A549 (cell line): ENCODE results near the gene NUDT16L1. TPM values are rescaled to one million over a fixed set of nuclear protein-coding genes. Genes with fewer than 3 reads are reported as not detected.
A peak's percentile ranks its signal among the peaks of the same experiment; 100 is the strongest.

ENCODE experiments used
- ATAC-seq, 2 experiments: fragments of 200-7000 bp in 1 of 2; fragments of >200 bp in 1 of 2; cut with Nextera tagmentation in 1 of 2; cut with Tn5 transposase in 1 of 2; 3 replicates each; pipeline versions ENCODE4 v1.8.0 to v1.9.1; 2018 to 2020; ENCODE audit warnings: mild to moderate bottlenecking in 1 of 2, moderate library complexity in 1 of 2
- CTCF ChIA-PET: fragments of 300-600 bp; sonication (Branson Sonifier 250); formaldehyde crosslinking; extraction: SDS; loops from one replicate; lab custom pipeline; 2021; ENCODE audit warnings: antibody characterized with exemption, inconsistent platforms; lab: Yijun Ruan, JAX
- POLR2A ChIA-PET: fragments of 350-600 bp; formaldehyde crosslinking; extraction: SDS; loops from one replicate; lab custom pipeline; 2021; ENCODE audit warnings: antibody characterized with exemption, inconsistent platforms; lab: Yijun Ruan, JAX
- DNase-seq, 2 experiments: peaks; one replicate each; pipeline versions ENCODE4 v3.0.0 to v3.0.0-alpha.2; 2011 to 2016; ENCODE audit warnings: low read depth in 1 of 2, low spot score in 1 of 2
- FAIRE-seq: peaks from 2 replicates; lab custom pipeline; 2011; peaks lifted over from hg19 to GRCh38; lab: Jason Lieb, UNC
- H3K27ac ChIP-seq, 2 experiments: fragments of >200 bp; sonication (Bioruptor Twin); formaldehyde crosslinking; 3 replicates each; pipeline ENCODE4 v1.5.1; 2016 to 2017
- H3K4me1 ChIP-seq: fragments of >200 bp; sonication (Bioruptor Twin); formaldehyde crosslinking; 3 replicates; pipeline ENCODE4 v1.6.1; 2016
- H3K4me2 ChIP-seq: fragments of >200 bp; sonication (Bioruptor Twin); formaldehyde crosslinking; 3 replicates; pipeline ENCODE4 v1.6.1; 2016
- H3K4me3 ChIP-seq: fragments of >200 bp; sonication (Bioruptor Twin); formaldehyde crosslinking; 3 replicates; pipeline ENCODE4 v1.5.1; 2016
- H3K9me3 ChIP-seq: fragments of >200 bp; sonication (Bioruptor Twin); formaldehyde crosslinking; 3 replicates; pipeline ENCODE4 v1.6.1; 2016
- CBX8 ChIP-seq: fragments of 200-600 bp; sonication (generic); IDR thresholded peaks from 2 replicates; pipeline ENCODE4 v1.6.1; 2016
- EHF ChIP-seq: fragments of 250-450 bp; sonication (Bioruptor Pico); IDR thresholded peaks from 2 replicates; pipeline ENCODE4 v1.5.0; 2020; ENCODE audit warnings: mild to moderate bottlenecking
- FOSL2 ChIP-seq, 2 experiments: fragments of 450-650 bp in 1 of 2; fragments of >200 bp in 1 of 2; sonication (Bioruptor Twin) in 1 of 2; formaldehyde crosslinking; IDR thresholded peaks; 2 replicates each; pipeline versions ENCODE4 v1.5.0 to v1.6.1; 2016 to 2020; ENCODE audit warnings: mild to moderate bottlenecking in 1 of 2, moderate library complexity in 1 of 2
- HDAC2 ChIP-seq: fragments of 200-600 bp; sonication (generic); IDR thresholded peaks from 2 replicates; pipeline ENCODE4 v1.6.1; 2016
- HEYL ChIP-seq: fragments of 250-450 bp; sonication (Bioruptor Pico); IDR thresholded peaks from 2 replicates; pipeline ENCODE4 v1.8.0; 2021; ENCODE audit warnings: mild to moderate bottlenecking, moderate library complexity
- HOXB5 ChIP-seq: fragments of 250-450 bp; sonication (Bioruptor Pico); IDR thresholded peaks from 2 replicates; pipeline ENCODE4 v1.5.0; 2020; ENCODE audit warnings: mild to moderate bottlenecking, moderate library complexity
- JUN ChIP-seq, 2 experiments: fragments of >200 bp; sonication (Bioruptor Twin); formaldehyde crosslinking; IDR thresholded peaks; 2 replicates in 1 of 2; 3 replicates in 1 of 2; pipeline ENCODE4 v1.6.1; 2016 to 2017
- JUNB ChIP-seq: fragments of >200 bp; sonication (Bioruptor Twin); formaldehyde crosslinking; IDR thresholded peaks from 2 replicates; pipeline ENCODE4 v1.6.1; 2016
- KDM5A ChIP-seq: fragments of 200-600 bp; sonication (generic); IDR thresholded peaks from 2 replicates; pipeline ENCODE4 v1.6.1; 2016; ENCODE audit warnings: antibody characterized with exemption, mild to moderate bottlenecking
- MAFK ChIP-seq: fragments of 450-650 bp; IDR thresholded peaks from 2 replicates; pipeline ENCODE4 v1.6.1; 2014; ENCODE audit not compliant: partially characterized antibody
- MAZ ChIP-seq: fragments of 150-350 bp; IDR thresholded peaks from 2 replicates; pipeline ENCODE4 v1.6.1; 2014; ENCODE audit warnings: antibody characterized with exemption, low read depth, low read length, borderline replicate concordance
- PHF8 ChIP-seq: fragments of 200-600 bp; sonication (generic); IDR thresholded peaks from 2 replicates; pipeline ENCODE4 v1.6.1; 2016; ENCODE audit warnings: low read depth, mild to moderate bottlenecking, antibody characterized with exemption, moderate library complexity, borderline replicate concordance
- POLR2AphosphoS2 ChIP-seq: conservative IDR thresholded peaks from 2 replicates; pipeline ENCODE4 v1.6.1; 2012; ENCODE audit warnings: low read length, improper control_type of control experiment, inconsistent platforms
- SREBF2 ChIP-seq: fragments of 450-650 bp; IDR thresholded peaks from 2 replicates; pipeline ENCODE4 v1.6.1; 2014; ENCODE audit warnings: mild to moderate bottlenecking, moderate library complexity
- TP53 ChIP-seq: fragments of 250-450 bp; sonication (Bioruptor Pico); IDR thresholded peaks from 2 replicates; pipeline ENCODE4 v1.5.0; 2021; ENCODE audit warnings: mild to moderate bottlenecking, moderate library complexity
- WGBS: methylation state at CpG from one replicate; pipeline ENCODE4 v1.1.6; 2017; ENCODE audit errors: missing lambda C conversion rate; 5-methylcytosine and 5-hydroxymethylcytosine counted together
- polyA plus RNA-seq, 4 experiments: library from polyadenylated mRNA; depleted of rRNA in 3 of 4; stranded (reverse); fragments of >200 nt; fragmentation: RNase III in 1 of 4; extraction: RNeasy Plus Mini Kit Qiagen cat#74134 plus additional on column Dnase treatment in 1 of 4; gene quantifications; 2 replicates in 3 of 4; 3 replicates in 1 of 4; pipeline ENCODE4 v1.2.3, GENCODE V29; 2011 to 2017
- TF ChIP-seq, protein P1 (sequence below): fragments of 200-600 bp; sonication (generic); IDR thresholded peaks from 2 replicates; pipeline ENCODE4 v1.6.1; 2016; ENCODE audit warnings: antibody characterized with exemption, mild to moderate bottlenecking, moderate library complexity
- TF ChIP-seq, protein P2 (sequence below): IDR thresholded peaks from 2 replicates; pipeline ENCODE4 v1.6.1; 2012
- TF ChIP-seq, protein P3 (sequence below): fragments of 250-450 bp; sonication (Bioruptor Pico); IDR thresholded peaks from 2 replicates; pipeline ENCODE4 v1.5.0; 2021; ENCODE audit warnings: mild to moderate bottlenecking, moderate library complexity, borderline replicate concordance

The NUDT16L1 gene
- polyA plus RNA-seq, 2 of the 4 experiments (the other 2 are of a cell fraction): 15.5 to 22.9 TPM

DNA sequence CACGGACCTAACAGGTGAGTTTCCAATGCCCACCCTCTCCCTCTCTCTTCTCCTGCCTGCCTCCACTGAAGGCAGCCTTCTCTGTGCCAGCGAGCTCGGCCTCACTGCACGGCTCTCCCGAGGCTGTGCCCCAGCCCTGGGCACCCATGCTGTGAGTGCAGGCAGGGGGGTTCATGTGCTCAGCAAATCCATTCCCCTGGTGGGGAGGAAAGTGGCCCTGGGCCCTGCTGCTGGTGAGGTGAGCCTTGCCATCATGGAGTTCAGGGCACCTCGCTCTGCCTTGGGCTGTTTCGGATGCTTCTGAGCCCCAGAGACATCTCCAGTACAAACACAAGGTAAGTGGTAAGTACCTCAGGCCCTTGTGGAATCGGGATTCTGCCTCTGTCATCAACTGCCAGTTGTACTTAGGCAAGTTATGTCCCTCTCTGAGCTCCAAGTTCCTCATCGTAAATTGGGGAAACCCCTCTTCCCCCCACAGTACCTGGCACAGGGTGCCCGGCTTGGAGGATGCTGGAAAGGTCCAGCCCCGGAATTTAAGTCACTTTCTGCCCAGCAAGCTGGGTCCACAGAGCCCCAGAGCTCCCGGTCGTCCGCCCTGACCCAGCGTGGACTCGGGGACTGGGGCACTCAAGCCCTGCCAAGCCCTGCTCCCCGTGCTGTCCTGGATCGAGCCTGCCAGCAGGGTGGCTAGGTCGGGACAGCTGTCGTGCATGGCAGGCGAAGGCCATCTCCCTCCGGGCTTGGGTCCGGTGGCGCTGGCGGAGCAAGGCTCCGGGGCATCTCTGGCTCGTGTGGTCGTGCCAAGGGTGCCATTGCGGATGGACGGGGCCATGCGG is 684 bp upstream of the NUDT16L1 start:
- ATAC-seq (peak; percentile 22 to 42), FAIRE-seq (no peak), DNase-seq (peak in 1 of 2 experiments; percentile 24)
- peak overlapping the region; percentile 97 for H3K4me2 ChIP-seq
- 42% methylated on average over 11 of the region's 31 CpGs for WGBS
- H3K4me3 ChIP-seq: peak overlapping the region; percentile 93
- peak overlapping the region; percentile 60 to 76; a peak in 5 of 6 replicates for H3K27ac ChIP-seq
- H3K4me1 ChIP-seq: peaks cover 11% of the 10 kb centered on the region; the same call in 1 of the 3 replicates
- CTCF ChIA-PET: interaction anchor here (0.8 to 1.4 kb wide), 5 partner anchors 12 to 174 kb away, joined by 3 to 4 read pairs (median 3); partner anchors contain the start of gene MGRN1
- H3K9me3 ChIP-seq: no peaks in the 10 kb centered on the region
- POLR2A ChIA-PET: interaction anchor here (1.4 kb wide), 2 partner anchors 42 to 265 kb away, joined by 3 to 7 read pairs; partner anchors contain the start of genes ANKS3, DNAAF8 and SEC14L5
- TF ChIP-seq HDAC2 (no peak), HEYL (CRISPR knock-in tag) (no peak), PHF8 (no peak), POLR2AphosphoS2 (no peak), HOXB5 (CRISPR knock-in tag) (no peak), FOSL2 (IDR thresholded peaks at IDR 0.05) (no peak), FOSL2 (CRISPR knock-in tag; IDR thresholded peaks at IDR 0.05) (no peak), TP53 (CRISPR knock-in tag) (no peak), CBX8 (no peak), MAFK (no peak), SREBF2 (no peak), KDM5A (no peak), EHF (CRISPR knock-in tag) (no peak), MAZ (no peak)
- TF ChIP-seq, protein P1, sequence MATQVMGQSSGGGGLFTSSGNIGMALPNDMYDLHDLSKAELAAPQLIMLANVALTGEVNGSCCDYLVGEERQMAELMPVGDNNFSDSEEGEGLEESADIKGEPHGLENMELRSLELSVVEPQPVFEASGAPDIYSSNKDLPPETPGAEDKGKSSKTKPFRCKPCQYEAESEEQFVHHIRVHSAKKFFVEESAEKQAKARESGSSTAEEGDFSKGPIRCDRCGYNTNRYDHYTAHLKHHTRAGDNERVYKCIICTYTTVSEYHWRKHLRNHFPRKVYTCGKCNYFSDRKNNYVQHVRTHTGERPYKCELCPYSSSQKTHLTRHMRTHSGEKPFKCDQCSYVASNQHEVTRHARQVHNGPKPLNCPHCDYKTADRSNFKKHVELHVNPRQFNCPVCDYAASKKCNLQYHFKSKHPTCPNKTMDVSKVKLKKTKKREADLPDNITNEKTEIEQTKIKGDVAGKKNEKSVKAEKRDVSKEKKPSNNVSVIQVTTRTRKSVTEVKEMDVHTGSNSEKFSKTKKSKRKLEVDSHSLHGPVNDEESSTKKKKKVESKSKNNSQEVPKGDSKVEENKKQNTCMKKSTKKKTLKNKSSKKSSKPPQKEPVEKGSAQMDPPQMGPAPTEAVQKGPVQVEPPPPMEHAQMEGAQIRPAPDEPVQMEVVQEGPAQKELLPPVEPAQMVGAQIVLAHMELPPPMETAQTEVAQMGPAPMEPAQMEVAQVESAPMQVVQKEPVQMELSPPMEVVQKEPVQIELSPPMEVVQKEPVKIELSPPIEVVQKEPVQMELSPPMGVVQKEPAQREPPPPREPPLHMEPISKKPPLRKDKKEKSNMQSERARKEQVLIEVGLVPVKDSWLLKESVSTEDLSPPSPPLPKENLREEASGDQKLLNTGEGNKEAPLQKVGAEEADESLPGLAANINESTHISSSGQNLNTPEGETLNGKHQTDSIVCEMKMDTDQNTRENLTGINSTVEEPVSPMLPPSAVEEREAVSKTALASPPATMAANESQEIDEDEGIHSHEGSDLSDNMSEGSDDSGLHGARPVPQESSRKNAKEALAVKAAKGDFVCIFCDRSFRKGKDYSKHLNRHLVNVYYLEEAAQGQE: no peak
- TF ChIP-seq, protein P2, sequence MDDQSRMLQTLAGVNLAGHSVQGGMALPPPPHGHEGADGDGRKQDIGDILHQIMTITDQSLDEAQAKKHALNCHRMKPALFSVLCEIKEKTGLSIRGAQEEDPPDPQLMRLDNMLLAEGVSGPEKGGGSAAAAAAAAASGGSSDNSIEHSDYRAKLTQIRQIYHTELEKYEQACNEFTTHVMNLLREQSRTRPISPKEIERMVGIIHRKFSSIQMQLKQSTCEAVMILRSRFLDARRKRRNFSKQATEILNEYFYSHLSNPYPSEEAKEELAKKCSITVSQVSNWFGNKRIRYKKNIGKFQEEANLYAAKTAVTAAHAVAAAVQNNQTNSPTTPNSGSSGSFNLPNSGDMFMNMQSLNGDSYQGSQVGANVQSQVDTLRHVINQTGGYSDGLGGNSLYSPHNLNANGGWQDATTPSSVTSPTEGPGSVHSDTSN: no peak
- TF ChIP-seq, protein P3, sequence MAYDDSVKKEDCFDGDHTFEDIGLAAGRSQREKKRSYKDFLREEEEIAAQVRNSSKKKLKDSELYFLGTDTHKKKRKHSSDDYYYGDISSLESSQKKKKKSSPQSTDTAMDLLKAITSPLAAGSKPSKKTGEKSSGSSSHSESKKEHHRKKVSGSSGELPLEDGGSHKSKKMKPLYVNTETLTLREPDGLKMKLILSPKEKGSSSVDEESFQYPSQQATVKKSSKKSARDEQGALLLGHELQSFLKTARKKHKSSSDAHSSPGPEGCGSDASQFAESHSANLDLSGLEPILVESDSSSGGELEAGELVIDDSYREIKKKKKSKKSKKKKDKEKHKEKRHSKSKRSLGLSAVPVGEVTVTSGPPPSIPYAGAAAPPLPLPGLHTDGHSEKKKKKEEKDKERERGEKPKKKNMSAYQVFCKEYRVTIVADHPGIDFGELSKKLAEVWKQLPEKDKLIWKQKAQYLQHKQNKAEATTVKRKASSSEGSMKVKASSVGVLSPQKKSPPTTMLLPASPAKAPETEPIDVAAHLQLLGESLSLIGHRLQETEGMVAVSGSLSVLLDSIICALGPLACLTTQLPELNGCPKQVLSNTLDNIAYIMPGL: no peak

DNA sequence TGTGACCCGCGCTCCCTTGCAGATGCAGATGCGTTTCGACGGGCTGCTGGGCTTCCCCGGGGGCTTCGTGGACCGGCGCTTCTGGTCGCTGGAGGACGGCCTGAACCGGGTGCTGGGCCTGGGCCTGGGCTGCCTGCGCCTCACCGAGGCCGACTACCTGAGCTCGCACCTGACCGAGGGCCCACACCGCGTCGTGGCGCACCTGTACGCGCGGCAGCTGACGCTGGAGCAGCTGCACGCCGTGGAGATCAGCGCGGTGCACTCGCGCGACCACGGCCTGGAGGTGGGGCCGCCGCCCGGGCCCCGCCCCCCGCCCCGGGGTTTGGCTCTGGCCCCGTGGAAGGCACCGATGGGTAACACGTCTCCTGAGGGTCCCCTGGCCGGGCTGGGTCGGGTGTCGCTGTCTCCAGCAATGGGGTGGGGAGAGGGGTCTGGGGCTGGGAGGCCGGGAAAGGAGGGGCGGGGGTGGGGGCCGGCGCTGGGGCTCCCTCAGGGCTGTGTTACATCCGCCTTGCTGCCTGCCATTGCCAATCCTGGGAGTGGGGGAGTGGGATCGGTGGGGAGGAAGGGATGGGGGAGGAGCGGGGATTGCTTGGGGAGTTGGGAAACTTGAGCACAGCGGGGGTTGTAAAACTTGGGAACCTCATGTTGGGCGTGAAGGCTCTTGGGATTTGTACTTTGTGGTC is 737 bp downstream of the NUDT16L1 start:
- FAIRE-seq: no peak
- 11% methylated on average over 17 of the region's 54 CpGs for WGBS
- peak overlapping the region; percentile 93 for H3K4me3 ChIP-seq
- peak overlapping the region; percentile 88 to 92 for H3K27ac ChIP-seq
- peak; percentile 14 to 21 for ATAC-seq
- H3K4me1 ChIP-seq: peaks cover 11% of the 10 kb centered on the region; the same call in 1 of the 3 replicates
- no peaks in the 10 kb centered on the region for H3K9me3 ChIP-seq
- POLR2A ChIA-PET: interaction anchor here (0.6 to 1.4 kb wide), 3 partner anchors 41 to 264 kb away, joined by 3 to 7 read pairs (median 3); partner anchors contain the start of genes ANKS3, DNAAF8 and SEC14L5
- peak in 1 of 2 experiments; percentile 48 for DNase-seq
- no peak for TF ChIP-seq JUNB
- peak in 1 of 2 experiments; percentile 2; a peak in 2 of 5 replicates for TF ChIP-seq JUN (IDR thresholded peaks at IDR 0.05)
- CTCF ChIA-PET: interaction anchor here (1.2 to 2.0 kb wide), 5 partner anchors 11 to 176 kb away, joined by 3 to 8 read pairs (median 3); partner anchors contain the start of gene MGRN1
- peak overlapping the region; percentile 95 for H3K4me2 ChIP-seq
